Subcutaneous abdominal adipose tissue (tissue), 5 donors: Measurements from ENCODE around the gene PDE12.

Experiments
- H3K27ac ChIP-seq: one replicate; pipeline ENCODE4 v1.7.0; 2013; ENCODE audit warnings: low read depth, mild to moderate bottlenecking, inconsistent platforms, low read length, moderate library complexity
- H3K27me3 ChIP-seq, 5 donors: one replicate each; pipeline ENCODE4 v1.7.0; 2013; ENCODE audit warnings: low read length in 5 of 5, inconsistent platforms in 1 of 5; ENCODE audit not compliant: control insufficient read depth in 5 of 5, insufficient read depth in 4 of 5
- H3K36me3 ChIP-seq, 5 donors: one replicate each; pipeline ENCODE4 v1.7.0; 2013; ENCODE audit warnings: low read length in 5 of 5; ENCODE audit not compliant: control insufficient read depth in 5 of 5, insufficient read depth in 5 of 5
- H3K4me1 ChIP-seq, 5 donors: one replicate each; pipeline ENCODE4 v1.7.0; 2013; ENCODE audit warnings: low read length in 5 of 5, mild to moderate bottlenecking in 3 of 5, moderate library complexity in 1 of 5; ENCODE audit not compliant: control insufficient read depth in 5 of 5, insufficient read depth in 5 of 5
- H3K4me3 ChIP-seq, 5 donors: one replicate each; pipeline ENCODE4 v1.7.0; 2013; ENCODE audit warnings: low read length in 5 of 5, low read depth in 1 of 5
- H3K9ac ChIP-seq, 5 donors: one replicate each; pipeline ENCODE4 v1.7.0; 2013; ENCODE audit warnings: low read length in 5 of 5, mild to moderate bottlenecking in 4 of 5, moderate library complexity in 3 of 5
- H3K9me3 ChIP-seq, 5 donors: one replicate each; pipeline ENCODE4 v1.7.0; 2013; ENCODE audit warnings: low read length in 5 of 5; ENCODE audit not compliant: control insufficient read depth in 5 of 5
- donor health status: healthy.
- donor health status: healthy.
- donor health status: healthy.
- donor health status: healthy.
- donor health status: healthy.

Gene PDE12

GRCh38 chr3:57583544-57583943, 27.5 kb downstream of the PDE12 start:
- peaks cover 0 to 25% (median 6%) of the 10 kb centered on the region in 5 donors for H3K4me1 ChIP-seq
- no peak overlapping the region for H3K4me3 ChIP-seq
- H3K36me3 ChIP-seq, result peaks cover 13 to 37% (median 22%) of the 10 kb centered on the region in 5 donors
- no peak overlapping the region for H3K9ac ChIP-seq
- H3K9me3 ChIP-seq, result no peaks in the 10 kb centered on the region
- H3K27ac ChIP-seq, result no peak overlapping the region
- H3K27me3 ChIP-seq, result no peaks in the 10 kb centered on the region

GRCh38 chr3:57586778-57587177, 30.7 kb downstream of the PDE12 start:
- no peak overlapping the region for H3K27ac ChIP-seq
- no peak overlapping the region for H3K4me3 ChIP-seq
- peaks cover 11 to 24% (median 13%) of the 10 kb centered on the region in 5 donors for H3K36me3 ChIP-seq
- no peaks in the 10 kb centered on the region for H3K27me3 ChIP-seq
- no peak overlapping the region for H3K9ac ChIP-seq
- peaks cover 0 to 28% (median 6%) of the 10 kb centered on the region in 5 donors for H3K4me1 ChIP-seq
- H3K9me3 ChIP-seq, result no peaks in the 10 kb centered on the region

- H3K9me3 ChIP-seq, result no peaks in the 10 kb centered on the region
- no peak overlapping the region for H3K9ac ChIP-seq
- no peak overlapping the region for H3K27ac ChIP-seq
- H3K36me3 ChIP-seq, result peaks cover 7 to 13% (median 9%) of the 10 kb centered on the region in 5 donors
- peaks cover 0 to 37% (median 15%) of the 10 kb centered on the region in 5 donors for H3K4me1 ChIP-seq
- no peak overlapping the region for H3K4me3 ChIP-seq
- no peaks in the 10 kb centered on the region for H3K27me3 ChIP-seq
Observed at GRCh38 chr3:57587905-57588304, 31.8 kb downstream of the PDE12 start.

- Histone ChIP-seq H3K4me3 (no peak overlapping the region), H3K27ac (no peak overlapping the region), H3K27me3 (no peaks in the 10 kb centered on the region), H3K36me3 (peaks cover 0 to 4% (median 0%) of the 10 kb centered on the region in 5 donors), H3K9me3 (no peaks in the 10 kb centered on the region), H3K4me1 (peaks cover 0 to 54% (median 40%) of the 10 kb centered on the region in 5 donors), H3K9ac (peak overlapping the region in 2 of 5 donors; percentile 17 to 20)
Observed at GRCh38 chr3:57592306-57592705, 36.2 kb downstream of the PDE12 start.

GRCh38 chr3:57594144-57594543, 38.1 kb downstream of the PDE12 start:
- Histone ChIP-seq H3K27ac (no peak overlapping the region), H3K27me3 (no peaks in the 10 kb centered on the region), H3K36me3 (peaks cover 0 to 3% (median 0%) of the 10 kb centered on the region in 5 donors), H3K9ac (peak overlapping the region in 1 of 5 donors; percentile 100), H3K4me1 (peaks cover 4 to 55% (median 48%) of the 10 kb centered on the region in 5 donors), H3K4me3 (peak overlapping the region in 1 of 5 donors; percentile 99), H3K9me3 (no peaks in the 10 kb centered on the region)

GRCh38 chr3:57594576-57594975, 38.5 kb downstream of the PDE12 start:
- H3K4me1 ChIP-seq, result peaks cover 4 to 56% (median 48%) of the 10 kb centered on the region in 5 donors
- H3K4me3 ChIP-seq, result peak overlapping the region in 4 of 5 donors; percentile 35 to 99 (median 99)
- peak overlapping the region in 3 of 5 donors; percentile 41 to 100 (median 99) for H3K9ac ChIP-seq
- H3K27me3 ChIP-seq, result no peaks in the 10 kb centered on the region
- H3K9me3 ChIP-seq, result no peaks in the 10 kb centered on the region
- peak overlapping the region; percentile 99 for H3K27ac ChIP-seq
- H3K36me3 ChIP-seq, result peaks cover 0 to 3% (median 0%) of the 10 kb centered on the region in 5 donors

GRCh38 chr3:57596495-57597126, 40.5 kb downstream of the PDE12 start:
- H3K9me3 ChIP-seq, result no peaks in the 10 kb centered on the region
- peak overlapping the region; percentile 99 for H3K27ac ChIP-seq
- H3K4me1 ChIP-seq, result peaks cover 4 to 56% (median 48%) of the 10 kb centered on the region in 5 donors
- peak overlapping the region; percentile 96 to 100 (median 99) for H3K9ac ChIP-seq
- peak overlapping the region; percentile 99 to 100 (median 99) for H3K4me3 ChIP-seq
- H3K27me3 ChIP-seq, result no peaks in the 10 kb centered on the region
- peaks cover 0 to 4% (median 0%) of the 10 kb centered on the region in 5 donors for H3K36me3 ChIP-seq

GRCh38 chr3:57597127-57597923, 41.3 kb downstream of the PDE12 start, which contains the start of gene ARF4:
ARF4 (minus strand) TSS chr3:57597344; CDS start chr3:57597140, 204 bp downstream.
- H3K9me3 ChIP-seq, result no peaks in the 10 kb centered on the region
- peaks cover 4 to 53% (median 44%) of the 10 kb centered on the region in 5 donors for H3K4me1 ChIP-seq

GRCh38 chr3:57598765-57599360, 42.8 kb downstream of the PDE12 start:
- no peaks in the 10 kb centered on the region for H3K9me3 ChIP-seq
- H3K9ac ChIP-seq, result peak overlapping the region in 3 of 5 donors; percentile 81 to 93 (median 87)
- peaks cover 4 to 37% (median 31%) of the 10 kb centered on the region in 5 donors for H3K4me1 ChIP-seq
- H3K27ac ChIP-seq, result no peak overlapping the region
- no peaks in the 10 kb centered on the region for H3K27me3 ChIP-seq
- H3K36me3 ChIP-seq, result peaks cover 2 to 6% (median 4%) of the 10 kb centered on the region in 5 donors
- peak overlapping the region in 4 of 5 donors; percentile 15 to 99 (median 98) for H3K4me3 ChIP-seq

More at GRCh38 chr3:57597127-57597923, 41.3 kb downstream of the PDE12 start, which contains the start of gene ARF4:
- Histone ChIP-seq H3K36me3 (peaks cover 3 to 5% (median 4%) of the 10 kb centered on the region in 5 donors), H3K4me3 (peak within 1 kb of the TSS; percentile 99 to 100 (median 99)), H3K9ac (peak within 1 kb of the TSS; percentile 96 to 100 (median 99)), H3K27me3 (no peaks in the 10 kb centered on the region), H3K27ac (peak within 1 kb of the TSS; percentile 99)
